Brain microvascular endothelial cell (primary cell): ENCODE measurements around the gene ZNF620.
"Not testable (repeated sequence)": the region's sequence is repeated elsewhere in the genome, so short reads cannot be mapped to it uniquely, and the experiment has no call there.

ENCODE experiments used
- DNase-seq: peaks from one replicate; pipeline ENCODE4 v3.0.0-alpha.2; 2020
- H3K27ac ChIP-seq: fragments of 250-450 bp; sonication (Bioruptor Pico); 2 replicates; pipeline ENCODE4 v1.5.1; 2020; ENCODE audit warnings: mild to moderate bottlenecking, moderate library complexity
- H3K27me3 ChIP-seq: fragments of 250-450 bp; sonication (Bioruptor Pico); replicated peaks from 2 replicates; pipeline ENCODE4 v1.5.1; 2020; ENCODE audit warnings: mild to moderate bottlenecking
- H3K36me3 ChIP-seq: fragments of 250-450 bp; sonication (Bioruptor Pico); replicated peaks from 2 replicates; pipeline ENCODE4 v1.5.1; 2020; ENCODE audit warnings: mild to moderate bottlenecking
- H3K4me3 ChIP-seq: 2 replicates; pipeline ENCODE4 v1.5.1; 2011; ENCODE audit warnings: low read depth, mild to moderate bottlenecking, control low read depth, low read length, moderate library complexity
- CTCF ChIP-seq: IDR thresholded peaks from 2 replicates; pipeline ENCODE4 v1.5.1; 2011; ENCODE audit warnings: low read depth, mild to moderate bottlenecking, moderate library complexity, low read length, control low read depth, inconsistent platforms; ENCODE audit errors: missing control alignments
- in situ Hi-C: cut with HindIII; loops from 2 replicates; pipeline ENCODE4 v1.10.0; 2017; ENCODE audit warnings: low sequenced_read_pairs, low pct_ligation_motif_present

ZNF620 gene

GRCh38 chr3:40505599-40506462 is at the start of gene ZNF620:
ZNF620 (plus strand) TSS chr3:40506039; CDS start chr3:40506353, 314 bp downstream.
- peak; percentile 38 for DNase-seq
- in situ Hi-C loops, result no loop called here
- Histone ChIP-seq H3K27me3 (no peaks in the 10 kb centered on the region), H3K36me3 (no peaks in the 10 kb centered on the region), H3K4me3 (peak within 1 kb of the TSS; percentile 71), H3K27ac (peak within 1 kb of the TSS; percentile 95)
- peak; percentile 57 for TF ChIP-seq CTCF

DNA sequence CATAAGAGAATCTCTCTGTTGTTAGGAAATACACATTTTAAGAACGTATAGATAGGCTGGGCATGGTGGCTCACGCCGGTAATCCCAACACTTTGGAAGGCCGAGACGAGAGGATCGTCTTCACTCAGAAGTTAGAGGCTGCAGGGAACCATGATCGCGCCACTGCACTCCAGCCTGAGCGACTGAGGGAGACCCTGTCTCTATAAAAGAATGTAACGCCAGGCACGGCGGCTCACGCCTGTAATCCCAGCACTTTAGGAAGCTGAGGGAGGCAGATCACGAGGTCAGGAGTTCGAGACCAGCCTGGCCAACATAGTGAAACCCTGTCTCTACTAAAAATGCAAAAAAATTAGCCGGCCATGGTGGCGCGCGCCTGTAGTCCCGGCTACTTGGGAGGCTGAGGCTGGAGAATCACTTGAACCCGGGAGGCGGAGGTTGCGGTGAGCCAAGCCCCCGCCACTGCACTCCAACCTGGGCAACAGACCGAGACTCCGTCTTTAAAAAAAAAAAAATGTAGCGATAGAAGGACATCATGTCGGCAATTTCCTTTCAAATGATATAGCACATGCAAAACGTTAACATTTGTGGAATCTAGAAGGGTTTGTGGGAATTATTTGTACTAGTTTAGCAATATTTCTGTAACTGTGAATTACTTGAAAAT is 49.4 kb upstream of the ZNF620 start:
- DNase-seq, result no peak
- in situ Hi-C loops, result no loop called here
- peak overlapping the region; percentile 98 for H3K4me3 ChIP-seq
- no peak for TF ChIP-seq CTCF
- H3K36me3 ChIP-seq, result peaks cover 32% of the 10 kb centered on the region
- no peaks in the 10 kb centered on the region for H3K27me3 ChIP-seq
- H3K27ac ChIP-seq, result peak overlapping the region; percentile 79

DNA sequence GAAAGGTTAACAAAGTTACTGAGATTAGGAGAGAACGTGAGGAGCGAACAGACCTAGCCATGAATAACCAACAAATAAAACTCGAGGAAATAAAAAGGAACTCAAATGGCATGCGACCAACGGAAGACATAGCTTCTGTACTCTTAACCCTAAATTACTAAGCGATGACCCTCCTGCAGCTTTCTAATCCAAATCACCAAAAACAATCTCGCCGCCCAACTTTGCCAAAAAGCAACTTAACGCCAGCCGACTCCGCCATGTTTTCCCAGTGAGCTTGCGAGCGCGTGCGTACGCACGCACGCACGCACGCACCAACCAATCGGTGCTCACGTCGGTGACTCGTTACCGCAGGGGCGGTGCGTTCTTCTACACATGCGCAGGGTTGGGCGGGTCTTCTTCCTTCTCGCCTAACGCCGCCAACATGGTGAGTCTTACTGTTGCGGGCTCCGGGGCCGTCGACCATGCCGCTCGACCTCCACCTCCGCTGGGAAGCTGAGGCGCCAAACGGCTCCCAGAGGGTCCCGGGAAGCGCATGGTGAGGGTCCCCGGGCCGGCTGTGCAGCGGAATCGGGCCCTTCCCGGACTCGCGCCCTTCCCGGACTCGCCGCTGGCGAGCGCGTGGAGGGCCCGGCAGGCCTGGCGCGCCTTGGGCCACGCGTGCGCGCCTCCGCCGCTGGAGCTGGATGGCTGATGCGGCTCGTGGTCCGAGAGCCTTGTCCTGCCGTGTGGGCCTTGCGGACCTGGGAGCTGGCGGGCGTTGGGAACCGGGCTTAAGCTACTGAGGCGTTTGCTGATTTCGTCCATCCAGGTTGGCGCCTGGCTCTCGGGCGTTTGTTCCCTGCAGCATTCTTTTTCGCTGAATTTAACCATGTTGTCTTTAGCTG is 48.7 kb upstream of the ZNF620 start, which contains the start of gene RPL14:
TSS of gene RPL14 (plus strand) at position 400 of the 884 bp plus-strand sequence. CDS start at position 533, 133 bp downstream.
- no peak for TF ChIP-seq CTCF
- peak within 1 kb of the TSS; percentile 98 for H3K4me3 ChIP-seq
- in situ Hi-C loops, result no loop called here
- H3K27ac ChIP-seq, result peak within 1 kb of the TSS; percentile 79
- no peaks in the 10 kb centered on the region for H3K27me3 ChIP-seq
- peaks cover 39% of the 10 kb centered on the region for H3K36me3 ChIP-seq
- peak; percentile 94 for DNase-seq

DNA sequence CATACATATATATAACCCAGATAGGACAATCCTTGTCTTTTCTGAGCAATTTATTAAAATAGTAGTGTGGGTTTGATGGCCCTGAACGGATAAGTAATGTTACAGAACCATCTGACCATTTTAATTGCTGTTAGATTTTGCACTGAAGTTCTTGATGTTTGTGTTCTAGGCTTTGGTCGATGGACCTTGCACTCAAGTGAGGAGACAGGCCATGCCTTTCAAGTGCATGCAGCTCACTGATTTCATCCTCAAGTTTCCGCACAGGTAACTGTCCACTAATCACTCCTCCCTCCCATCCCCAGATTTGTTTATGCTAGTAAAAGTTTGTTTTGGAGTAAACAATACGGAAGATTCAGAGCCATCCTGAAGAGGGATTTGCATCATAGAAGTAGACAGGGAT is 47.4 kb upstream of the ZNF620 start:
- peak overlapping the region; percentile 98 for H3K4me3 ChIP-seq
- H3K27me3 ChIP-seq, result no peaks in the 10 kb centered on the region
- in situ Hi-C loops, result no loop called here
- no peak for DNase-seq
- H3K27ac ChIP-seq, result no peak overlapping the region
- H3K36me3 ChIP-seq, result peaks cover 51% of the 10 kb centered on the region
- TF ChIP-seq CTCF, result no peak

DNA sequence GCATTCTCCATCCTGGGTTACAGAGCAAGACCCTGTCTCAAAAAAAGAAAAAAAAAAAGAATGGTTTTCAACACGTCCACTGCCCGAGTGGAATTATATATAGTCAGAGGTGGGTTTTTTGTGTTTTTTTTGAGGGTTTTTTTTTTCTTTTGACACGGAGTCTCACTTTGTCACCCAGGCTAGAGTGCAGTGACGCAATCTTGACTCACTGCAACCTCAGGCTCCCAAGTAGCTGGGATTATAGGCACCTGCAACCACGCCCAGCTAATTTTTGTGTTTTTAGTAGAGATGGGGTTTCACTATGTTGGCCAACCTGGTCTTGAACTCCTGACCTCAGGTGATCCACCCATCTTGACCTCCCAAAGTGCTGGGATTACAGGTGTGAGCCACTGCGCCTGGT is 45.4 kb upstream of the ZNF620 start:
- in situ Hi-C loops, H3K4me3 ChIP-seq, DNase-seq, H3K27me3 ChIP-seq, H3K27ac ChIP-seq: not testable (repeated sequence)
- peaks cover 66% of the 10 kb centered on the region for H3K36me3 ChIP-seq

DNA sequence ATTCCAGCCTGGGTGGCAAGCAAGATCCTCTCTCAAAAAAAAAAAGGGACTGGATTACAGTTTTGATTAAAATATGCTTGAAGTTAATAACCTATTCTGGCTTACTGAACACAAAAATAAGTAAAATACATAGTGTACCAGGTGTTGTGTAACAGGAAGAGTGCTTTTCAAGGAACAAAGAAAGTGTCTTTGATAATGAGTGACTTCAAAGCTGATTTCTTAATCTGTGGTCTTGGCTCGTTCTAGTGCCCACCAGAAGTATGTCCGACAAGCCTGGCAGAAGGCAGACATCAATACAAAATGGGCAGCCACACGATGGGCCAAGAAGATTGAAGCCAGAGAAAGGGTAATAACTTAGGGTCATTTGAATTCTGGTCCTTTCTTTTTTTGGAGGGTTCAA is 44.7 kb upstream of the ZNF620 start:
- no peak for DNase-seq
- H3K27ac ChIP-seq, result no peak overlapping the region
- no peak for TF ChIP-seq CTCF
- no peaks in the 10 kb centered on the region for H3K27me3 ChIP-seq
- no peak overlapping the region for H3K4me3 ChIP-seq
- in situ Hi-C loops, result no loop called here
- peaks cover 66% of the 10 kb centered on the region for H3K36me3 ChIP-seq

DNA sequence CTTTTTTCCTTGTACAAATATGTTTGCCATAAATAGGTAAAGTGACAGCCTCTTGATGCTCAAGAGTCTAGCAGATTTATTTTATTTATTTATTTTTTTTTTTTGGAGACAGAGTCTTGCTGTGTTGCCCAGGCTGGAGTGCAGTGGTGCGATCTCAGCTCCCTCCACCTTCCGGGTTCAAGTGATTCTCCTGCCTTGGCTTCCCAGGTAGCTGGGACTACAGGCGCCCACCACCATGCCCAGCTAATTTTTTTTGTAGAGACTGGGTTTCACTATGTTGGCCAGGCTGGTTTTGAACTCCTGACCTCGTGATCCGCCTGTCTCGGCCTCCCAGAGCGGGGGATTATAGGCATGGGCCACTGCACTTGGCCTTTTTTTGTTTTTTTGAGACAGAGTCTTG is 43.0 kb upstream of the ZNF620 start:
- H3K27me3 ChIP-seq, H3K4me3 ChIP-seq, in situ Hi-C loops, H3K27ac ChIP-seq, DNase-seq: not testable (repeated sequence)
- H3K36me3 ChIP-seq, result peaks cover 65% of the 10 kb centered on the region
